Measurements from ENCODE around the gene ULBP3. TPM values are rescaled to one million over a fixed set of nuclear protein-coding genes. Genes with fewer than 3 reads are reported as not detected.
A peak's percentile ranks its signal among the peaks of the same experiment; 100 is the strongest.
"Not testable (repeated sequence)": the region's sequence is repeated elsewhere in the genome, so short reads cannot be mapped to it uniquely, and the experiment has no call there.

The ULBP3 gene
- total RNA-seq, 1 donor from 2014 or later: not detected

DNA sequence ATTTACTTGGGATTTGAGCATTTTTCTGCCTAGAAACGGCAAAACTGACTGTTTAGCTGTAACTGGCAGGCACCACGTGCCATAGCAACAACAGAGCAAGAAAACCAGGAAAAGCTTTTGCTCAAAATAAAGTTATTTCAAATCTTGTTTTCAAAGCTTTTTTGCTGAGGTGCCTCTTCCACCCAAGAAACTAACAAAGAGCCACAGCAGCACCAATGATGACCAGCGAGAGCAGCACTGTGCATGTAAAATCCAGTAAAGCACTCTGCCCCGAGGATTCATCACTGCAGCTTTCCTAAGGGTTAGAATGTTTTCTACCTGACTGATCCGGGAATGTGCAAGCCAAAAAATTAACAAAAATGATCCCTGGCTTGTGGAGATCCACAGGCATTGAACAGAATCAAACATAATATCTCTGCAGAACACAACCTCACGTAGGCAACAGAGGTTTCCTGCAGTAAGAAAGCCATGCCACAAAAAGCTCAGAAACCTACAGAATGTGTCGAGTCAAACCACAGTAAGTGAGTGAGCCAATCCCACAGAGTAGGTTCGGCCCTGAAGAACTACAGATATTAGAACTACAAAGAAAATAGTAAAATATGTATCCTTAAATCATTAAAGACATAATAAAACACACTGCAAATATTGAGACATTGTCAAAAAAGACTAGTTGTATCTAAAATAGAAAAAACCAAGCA, 7.4 kb upstream of the ULBP3 start:
- DNase-seq (ENCODE audit: low spot score): peak; percentile 51

DNA sequence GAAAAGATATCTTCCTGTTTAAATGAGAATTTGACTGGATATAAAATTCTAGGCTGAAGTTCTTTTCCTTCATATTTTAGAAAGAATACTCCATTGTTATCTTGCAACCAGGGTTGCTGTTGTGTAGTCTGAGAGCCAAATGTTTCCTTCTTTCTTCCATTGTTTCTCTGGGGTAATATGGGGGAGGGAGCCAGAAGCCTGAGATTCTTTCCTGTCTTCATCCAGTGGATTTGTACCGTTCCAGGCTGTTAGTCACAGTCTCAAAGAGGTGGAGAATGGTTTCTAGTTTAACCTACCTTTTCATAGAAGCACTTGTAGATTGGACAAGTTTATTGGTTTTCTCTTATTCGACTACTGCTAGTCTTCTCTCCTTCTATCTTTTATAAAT, 6.1 kb upstream of the ULBP3 start:
- DNase-seq (ENCODE audit: low spot score): no peak

- peak; percentile 84 for DNase-seq (ENCODE audit: low spot score)
Measured at GRCh38 chr6:150074396-150075033, 5.6 kb upstream of the ULBP3 start.

GRCh38 chr6:150072201-150072600, 3.3 kb upstream of the ULBP3 start:
- no peak for DNase-seq (ENCODE audit: low spot score)

DNA sequence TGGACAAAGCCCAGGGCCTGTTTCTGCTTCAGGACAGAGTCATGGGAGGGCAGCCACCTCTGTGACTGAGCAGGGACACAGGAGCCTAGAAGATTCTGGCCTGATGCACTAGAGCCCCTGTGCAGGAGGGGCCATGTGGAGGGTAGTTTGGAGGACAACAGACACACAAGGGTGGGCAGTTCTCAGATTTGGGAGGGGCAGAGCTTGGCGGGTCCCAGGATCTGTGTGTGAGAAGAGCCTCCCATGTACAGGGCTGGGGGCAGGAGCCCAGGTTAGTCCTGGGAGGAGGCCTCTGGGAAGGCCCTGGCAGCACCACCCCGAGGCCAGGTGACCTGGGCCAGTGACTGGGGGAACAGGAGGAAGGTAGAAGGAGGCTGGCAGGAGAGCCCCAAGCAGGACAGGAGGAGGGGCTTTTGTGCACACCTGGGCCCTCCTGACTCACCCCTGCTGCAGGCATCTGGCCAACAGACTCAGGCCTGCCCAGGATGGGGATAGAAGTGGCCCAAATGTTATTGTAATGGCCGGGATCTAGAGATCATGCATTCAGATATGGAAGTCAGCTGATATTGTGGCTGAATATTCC, 1.4 kb upstream of the ULBP3 start:
- DNase-seq (ENCODE audit: low spot score): no peak

- DNase-seq (ENCODE audit: low spot score): no peak
Measured at GRCh38 chr6:150069706-150070105, 785 bp upstream of the ULBP3 start.

- DNase-seq (ENCODE audit: low spot score): no peak
Measured at GRCh38 chr6:150068151-150068550, 770 bp downstream of the ULBP3 start.

DNA sequence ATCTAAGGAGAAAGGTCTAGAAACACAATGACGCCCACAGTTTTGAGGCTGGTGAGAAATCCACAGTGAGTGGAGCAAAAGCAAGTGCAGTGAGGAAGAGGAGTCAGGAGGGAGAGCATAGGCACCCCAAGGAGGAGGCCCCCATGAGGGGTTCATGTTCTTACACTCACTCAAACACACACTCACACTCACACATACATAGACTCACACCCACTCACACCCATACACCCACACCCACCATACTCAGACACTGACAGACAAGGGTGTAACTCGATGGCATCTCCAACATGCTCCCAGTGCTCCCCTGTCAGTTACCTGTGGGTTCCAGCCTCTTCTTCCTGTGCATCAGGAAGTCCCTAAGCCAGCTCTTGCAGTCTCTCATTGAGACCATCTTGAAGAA, 3.8 kb downstream of the ULBP3 start:
- no peak for DNase-seq (ENCODE audit: low spot score)

DNA sequence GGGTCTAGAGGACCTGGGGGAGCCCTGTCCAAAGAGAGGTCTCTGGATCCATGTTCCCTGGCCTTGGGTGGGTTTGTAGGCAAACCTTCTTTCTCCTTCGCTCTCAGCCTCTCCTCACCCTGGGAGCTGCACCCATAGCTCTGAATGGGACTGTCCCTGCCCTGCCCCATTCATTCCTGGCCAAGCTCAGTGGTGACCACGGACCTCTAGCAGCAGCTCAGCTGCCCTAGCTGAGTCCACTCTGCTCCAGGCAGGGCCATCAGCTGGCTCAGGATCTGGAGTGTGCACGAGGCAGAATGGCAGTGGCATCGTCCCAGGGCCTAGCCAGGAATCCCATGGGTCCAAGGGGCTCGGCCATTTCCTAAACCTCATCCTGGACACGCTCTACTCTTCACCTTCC, 5.3 kb downstream of the ULBP3 start:
- no peak for DNase-seq (ENCODE audit: low spot score)

DNA sequence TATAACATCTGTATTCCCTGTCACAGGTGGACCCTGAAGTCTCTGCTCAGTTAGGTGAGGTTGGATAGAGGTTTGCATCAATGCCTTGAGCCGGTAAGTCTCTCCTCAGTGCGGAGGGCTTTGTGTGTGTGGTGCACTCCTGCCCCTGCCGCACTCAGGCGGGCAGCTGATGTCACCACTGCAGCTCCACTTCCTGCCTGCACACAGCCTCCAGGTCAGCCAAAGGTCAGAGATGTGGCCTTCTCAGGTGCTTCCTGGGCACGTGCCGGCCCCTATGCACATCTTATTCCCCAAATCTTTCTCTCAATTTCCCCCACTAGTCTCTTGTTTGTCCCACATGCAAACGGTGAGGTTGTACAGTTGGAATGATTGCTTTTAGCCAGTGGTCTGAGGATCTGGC, 8.9 kb downstream of the ULBP3 start:
- DNase-seq (ENCODE audit: low spot score): not testable (repeated sequence)

GRCh38 chr6:150058986-150059385, 9.9 kb downstream of the ULBP3 start:
- no peak for DNase-seq (ENCODE audit: low spot score)

DNA sequence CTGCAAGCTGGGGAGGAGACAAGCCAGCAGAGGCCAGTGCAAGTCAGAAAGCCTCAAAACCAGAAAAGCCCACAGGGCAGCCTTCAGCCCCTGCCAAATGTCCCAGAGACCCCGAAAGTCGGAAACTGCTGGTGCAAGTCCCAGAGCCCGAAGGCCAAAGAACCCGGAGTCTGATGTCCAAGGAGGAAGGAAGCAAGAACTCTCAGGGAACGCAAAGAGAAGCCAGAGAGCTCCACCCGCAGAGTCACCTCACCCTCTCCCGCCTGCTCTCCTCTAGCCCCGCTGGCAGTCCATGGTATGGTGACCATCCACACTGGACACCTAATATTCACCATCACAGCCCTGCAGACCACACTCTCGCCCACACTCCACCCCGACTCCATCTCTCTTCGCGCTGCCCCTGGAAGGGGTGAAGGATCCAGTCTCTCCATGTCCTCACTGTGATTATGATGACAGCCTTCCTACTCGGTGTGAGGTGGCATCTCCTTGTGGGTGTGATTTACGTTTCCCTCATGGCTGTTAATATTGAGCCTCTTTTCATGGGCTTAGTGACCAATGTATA, 10.6 kb downstream of the ULBP3 start:
- DNase-seq (ENCODE audit: low spot score): no peak

GRCh38 chr6:150057501-150057951, 11.4 kb downstream of the ULBP3 start:
- no peak for DNase-seq (ENCODE audit: low spot score)

DNA sequence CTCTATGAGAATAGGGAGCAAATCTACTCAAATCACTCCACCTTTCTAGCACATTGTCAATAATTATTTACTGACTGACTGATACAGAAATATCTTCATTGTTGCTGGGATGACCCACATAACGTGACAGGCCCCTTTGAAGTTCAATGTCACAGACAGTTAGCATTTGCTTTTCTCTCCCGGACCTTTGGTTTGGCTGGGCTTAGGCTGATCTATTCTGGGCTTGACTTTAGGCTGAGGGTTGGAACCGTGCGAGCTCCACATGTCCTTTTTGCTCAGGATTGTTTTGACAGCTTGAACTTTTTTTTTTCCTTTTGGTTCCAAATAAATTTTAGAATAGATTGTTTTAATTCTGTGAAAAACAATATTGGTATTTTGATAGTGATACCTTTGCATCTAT, 12.0 kb downstream of the ULBP3 start:
- no peak for DNase-seq (ENCODE audit: low spot score)

- no peak for DNase-seq (ENCODE audit: low spot score)
Measured at GRCh38 chr6:150056156-150056555, 12.8 kb downstream of the ULBP3 start.

DNA sequence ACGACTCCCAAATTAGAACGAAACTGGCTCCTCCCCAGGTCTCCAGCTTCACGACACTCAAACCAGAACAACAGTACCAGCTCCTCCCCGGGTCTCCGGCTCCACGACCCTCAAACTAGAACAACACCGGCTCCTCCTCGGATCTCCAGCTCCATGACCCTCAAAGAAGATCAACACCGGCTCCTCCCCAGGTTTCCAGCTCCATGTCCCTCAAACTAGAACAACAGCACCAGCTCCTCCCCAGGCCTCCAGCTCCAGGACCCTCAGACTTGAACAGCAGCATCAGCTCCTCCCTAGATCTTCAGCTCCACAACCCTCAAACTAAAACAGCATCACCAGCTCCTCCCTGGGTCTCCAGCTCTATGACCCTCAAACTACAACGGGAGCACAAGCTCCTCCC, 13.8 kb downstream of the ULBP3 start:
- DNase-seq (ENCODE audit: low spot score): no peak

DNA sequence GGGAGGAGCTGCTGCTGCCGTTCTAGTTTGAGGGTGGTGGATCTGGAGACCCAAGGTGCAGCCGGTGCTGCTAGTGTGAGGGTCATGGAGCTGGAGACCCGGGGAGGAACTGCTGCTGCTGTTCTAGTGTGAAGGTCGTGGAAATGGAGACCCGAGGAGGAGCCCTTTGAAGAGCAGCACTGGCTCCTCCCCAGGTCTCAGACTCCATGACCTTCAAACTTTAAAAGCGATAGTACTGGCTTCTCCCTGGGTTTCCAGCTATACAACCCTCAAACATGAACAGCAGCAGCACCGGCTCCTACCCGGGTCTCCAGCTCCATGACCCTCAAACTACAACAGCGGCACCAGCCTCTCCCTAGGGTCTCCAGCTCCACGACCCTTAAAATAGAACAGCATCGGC, 15.5 kb downstream of the ULBP3 start:
- DNase-seq (ENCODE audit: low spot score): no peak

DNA sequence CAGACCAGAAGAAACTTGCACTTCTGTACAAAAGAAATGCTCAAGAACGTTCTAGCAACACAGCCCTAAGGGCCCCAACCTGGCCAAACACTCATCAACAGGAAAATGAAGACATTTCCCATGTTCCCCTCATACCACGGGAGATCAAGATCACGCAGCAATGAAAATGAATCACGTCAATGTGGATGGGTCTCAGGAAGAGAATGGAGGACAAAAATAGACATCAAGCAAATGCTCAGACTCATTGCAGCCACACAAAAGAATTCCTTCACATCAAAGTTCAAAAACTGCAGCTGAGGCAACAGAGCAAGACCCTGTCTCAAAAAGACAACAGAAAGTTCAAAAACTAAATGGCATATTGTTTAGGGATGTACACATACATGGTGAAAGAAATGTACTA, 18.1 kb downstream of the ULBP3 start:
- DNase-seq (ENCODE audit: low spot score): no peak

GRCh38 chr6:150048099-150048498, 20.8 kb downstream of the ULBP3 start:
- DNase-seq (ENCODE audit: low spot score): no peak

DNA sequence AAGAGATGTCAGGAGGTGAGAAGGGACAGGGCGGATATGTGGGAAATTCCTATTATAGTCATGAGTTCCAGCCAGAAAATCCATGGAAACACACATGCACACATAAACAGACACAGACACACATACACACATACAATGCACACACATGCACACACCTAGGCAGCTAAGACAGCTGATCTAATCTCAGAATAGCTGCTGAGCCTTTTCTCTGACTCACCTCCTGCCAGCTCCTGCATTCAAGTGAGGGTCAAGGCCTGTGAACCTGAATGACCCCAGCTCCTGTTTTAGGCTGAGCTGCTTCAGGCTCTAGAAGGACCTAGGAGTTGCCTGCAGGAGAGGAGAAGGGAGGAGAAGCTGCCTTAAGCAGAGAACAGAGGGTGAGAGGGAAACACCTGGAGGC, 22.0 kb downstream of the ULBP3 start:
- DNase-seq (ENCODE audit: low spot score): no peak

- no peak for DNase-seq (ENCODE audit: low spot score)
Measured at GRCh38 chr6:150044621-150045145, 24.2 kb downstream of the ULBP3 start.

Measured in umbilical cord (tissue), 2 donors.